HepG2 (cell line): Measurements from ENCODE around the gene CTNNA1. TPM values are rescaled to one million over a fixed set of nuclear protein-coding genes. Genes with fewer than 3 reads are reported as not detected.

Experiments used
- ATAC-seq: fragments of 200-7000 bp; cut with Tn5 transposase; 3 replicates; pipeline ENCODE4 v1.9.1; 2020; ENCODE audit warnings: mild to moderate bottlenecking, moderate library complexity
- BruUV-seq: library from RNA; stranded (reverse); fragments of 400-500 nt; replicated peaks from 2 replicates; lab custom pipeline; 2021; lab: Mats Ljungman, UMichigan
- CTCF ChIA-PET: fragments of 300-600 bp; formaldehyde crosslinking; extraction: SDS; loops from one replicate; lab custom pipeline; 2021; ENCODE audit warnings: low total read pairs, inconsistent platforms, low intra/inter-chr PET ratio; lab: Yijun Ruan, JAX
- POLR2A ChIA-PET: fragments of 350-600 bp; sonication (Branson Sonifier 250); formaldehyde crosslinking; loops from one replicate; lab custom pipeline; 2020; ENCODE audit warnings: antibody characterized with exemption, inconsistent platforms; lab: Yijun Ruan, JAX
- DNase-seq: peaks from one replicate; pipeline ENCODE4 v3.0.0-alpha.2; 2015; ENCODE audit warnings: low spot score
- FAIRE-seq: peaks from 3 replicates; lab custom pipeline; 2011; peaks lifted over from hg19 to GRCh38; lab: Jason Lieb, UNC
- H2AFZ ChIP-seq: one replicate; pipeline ENCODE4 v1.6.1; 2011; ENCODE audit warnings: low read length, inconsistent platforms
- H3K27ac ChIP-seq: fragments of 300-600 bp; 3 replicates; pipeline ENCODE4 v1.8.0; 2011; ENCODE audit warnings: mixed run types, mild to moderate bottlenecking, mixed read lengths, low read length, inconsistent platforms; ENCODE audit not compliant: insufficient read depth; ENCODE audit errors: extremely low read length
- H3K27me3 ChIP-seq, 2 experiments: fragments of 200-600 bp in 1 of 2; 2 replicates in 1 of 2; 3 replicates in 1 of 2; pipeline versions ENCODE4 v1.6.0 to v1.8.0; 2011; ENCODE audit warnings: low read length in 2 of 2, mild to moderate bottlenecking in 2 of 2, moderate library complexity in 2 of 2, inconsistent platforms in 1 of 2; ENCODE audit not compliant: insufficient read depth in 2 of 2, control insufficient read depth in 1 of 2
- H3K36me3 ChIP-seq, 2 experiments: fragments of 200-600 bp in 1 of 2; replicated peaks in 1 of 2; 2 replicates in 1 of 2; 3 replicates in 1 of 2; pipeline versions ENCODE4 v1.5.1 to v1.8.0; 2011; ENCODE audit warnings: low read length in 2 of 2, inconsistent platforms in 1 of 2; ENCODE audit not compliant: insufficient read depth in 2 of 2, control insufficient read depth in 1 of 2
- H3K4me1 ChIP-seq: 2 replicates; pipeline ENCODE4 v1.5.1; 2012; ENCODE audit warnings: low read length, inconsistent platforms; ENCODE audit not compliant: insufficient read depth
- H3K4me2 ChIP-seq: 2 replicates; pipeline ENCODE4 v1.6.0; 2011; ENCODE audit warnings: low read depth, low read length, inconsistent platforms
- H3K4me3 ChIP-seq, 3 experiments: fragments of 200-600 bp in 1 of 3; sonication (generic), shearing (Covaris generic) in 1 of 3; replicated peaks in 1 of 3; 2 replicates each; pipeline ENCODE4 v1.5.1; 2011 to 2016; ENCODE audit warnings: low read length in 3 of 3, inconsistent platforms in 2 of 3, low read depth in 2 of 3, mild to moderate bottlenecking in 2 of 3, control low read depth in 1 of 3, mixed read lengths in 1 of 3; ENCODE audit not compliant: insufficient read depth in 1 of 3
- H3K79me2 ChIP-seq: one replicate; pipeline ENCODE4 v1.6.1; 2011; ENCODE audit warnings: low read length, inconsistent platforms; ENCODE audit not compliant: insufficient read depth
- H3K9ac ChIP-seq: 2 replicates; pipeline ENCODE4 v1.6.0; 2011; ENCODE audit warnings: mild to moderate bottlenecking, low read depth, low read length, inconsistent platforms; ENCODE audit not compliant: insufficient read depth
- H3K9me3 ChIP-seq: 2 replicates; pipeline ENCODE4 v1.5.1; 2012; ENCODE audit warnings: mild to moderate bottlenecking, low read length
- H4K20me1 ChIP-seq: 2 replicates; pipeline ENCODE4 v1.6.0; 2011; ENCODE audit warnings: inconsistent platforms, mild to moderate bottlenecking, low read length, moderate library complexity; ENCODE audit not compliant: insufficient read depth
- FOXA1 ChIP-seq, 2 experiments: fragments of 450-650 bp in 1 of 2; sonication (generic) in 1 of 2; formaldehyde crosslinking in 1 of 2; IDR thresholded peaks; 2 replicates each; pipeline versions ENCODE4 v1.4.0 to v1.6.1; 2016 to 2020; ENCODE audit warnings: missing genetic modification reagents in 1 of 2
- HOXA7 ChIP-seq: sonication (generic); formaldehyde crosslinking; IDR thresholded peaks from 2 replicates; pipeline ENCODE4 v1.8.1; 2022; ENCODE audit warnings: mild to moderate bottlenecking, missing genetic modification reagents, moderate library complexity
- KDM2A ChIP-seq: sonication (generic); formaldehyde crosslinking; IDR thresholded peaks from 2 replicates; pipeline ENCODE4 v1.4.0; 2020; ENCODE audit warnings: low read depth, missing genetic modification reagents, borderline replicate concordance
- NBN ChIP-seq: fragments of 450-650 bp; conservative IDR thresholded peaks from 2 replicates; pipeline ENCODE4 v1.6.1; 2017
- NCOR1 ChIP-seq: fragments of 200-600 bp; sonication (generic); IDR thresholded peaks from 2 replicates; pipeline ENCODE4 v1.7.0; 2017; ENCODE audit warnings: antibody characterized with exemption, low read length, borderline replicate concordance
- STAG1 ChIP-seq: sonication (generic); formaldehyde crosslinking; IDR thresholded peaks from 2 replicates; pipeline ENCODE4 v1.4.0; 2020; ENCODE audit warnings: missing genetic modification reagents
- ZBTB1 ChIP-seq: sonication (generic); formaldehyde crosslinking; IDR thresholded peaks from 2 replicates; pipeline ENCODE4 v1.4.0; 2020; ENCODE audit warnings: missing genetic modification reagents, borderline replicate concordance
- ZGPAT ChIP-seq: IDR thresholded peaks from 2 replicates; pipeline ENCODE4 v1.6.1; 2016; ENCODE audit warnings: mild to moderate bottlenecking
- ZNF337 ChIP-seq: sonication (generic); formaldehyde crosslinking; IDR thresholded peaks from 2 replicates; pipeline ENCODE4 v1.5.1; 2020; ENCODE audit warnings: missing genetic modification reagents, low read depth, mild to moderate bottlenecking, borderline replicate concordance
- ZNF362 ChIP-seq: sonication (generic); formaldehyde crosslinking; IDR thresholded peaks from 2 replicates; pipeline ENCODE4 v1.4.0; 2020; ENCODE audit warnings: missing genetic modification reagents, mild to moderate bottlenecking, borderline replicate concordance
- ZNF616 ChIP-seq: sonication (generic); formaldehyde crosslinking; IDR thresholded peaks from 2 replicates; pipeline ENCODE4 v1.5.0; 2020; ENCODE audit warnings: low read depth, mild to moderate bottlenecking, missing genetic modification reagents
- WGBS: methylation state at CpG from one replicate; pipeline ENCODE4 v1.1.6; 2017; ENCODE audit warnings: low lambda C conversion rate; 5-methylcytosine and 5-hydroxymethylcytosine counted together
- in situ Hi-C: cut with HindIII; loops from 2 replicates; pipeline ENCODE4 v1.10.0; 2017; ENCODE audit warnings: low pct_unique_long_range_greater_than_20kb; ENCODE audit not compliant: extremely low pct_ligation_motif_present
- intact Hi-C: fragments of 100-400 bp; cut with micrococcal nuclease; formaldehyde crosslinking; loops from one replicate; pipeline ENCODE4 v1.10.0; 2022; ENCODE audit not compliant: unreplicated experiment
- polyA plus RNA-seq, 8 experiments: library from polyadenylated mRNA; depleted of rRNA in 3 of 8; stranded (reverse) in 7 of 8; unstranded in 1 of 8; fragments of >200 nt; fragmentation: Illumina TruSeq in 4 of 8; extraction: Trizol in 4 of 8; gene quantifications; 2 replicates each; pipeline versions ENCODE4 v1.2.1 to v1.2.3, GENCODE V29; 2011 to 2016; ENCODE audit warnings: low read depth in 4 of 8, missing spikeins in 1 of 8, mixed read lengths in 1 of 8; ENCODE audit not compliant: insufficient read depth in 1 of 8
- total RNA-seq, 5 experiments: library from RNA; depleted of rRNA; stranded (reverse); fragments of >200 nt; fragmentation: Illumina TruSeq; extraction: Trizol; gene quantifications; 2 replicates each; pipeline ENCODE4 v1.2.3, GENCODE V29; 2016; ENCODE audit warnings: low read depth in 1 of 5

Gene CTNNA1
- total and polyA plus RNA-seq, 2 of the 13 experiments (the other 11 are each of a cell fraction or from before 2014, with no cell fraction given), result 66.8 to 162 TPM

GRCh38 chr5:138824516-138824915, 71.3 kb downstream of the CTNNA1 start (continued):
- TF ChIP-seq NCOR1, result no peak
- no peak for TF ChIP-seq ZNF337 (CRISPR knock-in tag)
- no peak for TF ChIP-seq KDM2A (CRISPR knock-in tag)
- no peak for TF ChIP-seq HOXA7 (CRISPR knock-in tag)
- no peak for TF ChIP-seq ZGPAT (CRISPR knock-in tag)
- TF ChIP-seq, all 625 proteins: peak for 0

- ChIA-PET POLR2A (interaction anchor here (1.3 kb wide), 1 partner anchor 373 kb away, joined by 3 read pairs; the partner anchor contains the start of gene SIL1), CTCF (no interaction called here)
- Histone ChIP-seq H3K27ac (no peak overlapping the region), H3K36me3 (peaks cover 11 to 50% of the 10 kb centered on the region in 2 experiments), H3K9ac (no peak overlapping the region), H4K20me1 (peaks cover 13% of the 10 kb centered on the region), H3K9me3 (no peaks in the 10 kb centered on the region), H3K27me3 (no peaks in the 10 kb centered on the region), H3K4me3 (no peak overlapping the region), H2AFZ (no peak overlapping the region), H3K4me2 (no peak overlapping the region), H3K4me1 (no peaks in the 10 kb centered on the region), H3K79me2 (peaks cover 8% of the 10 kb centered on the region)
- intact Hi-C loops (no loop called here), in situ Hi-C loops (loop anchor here (10.0 kb wide), 1 partner anchor 440 kb away; no protein-coding TSS in a partner anchor)
- 77% methylated on average over 5 of the region's 5 CpGs for WGBS
- ATAC-seq (peak; percentile 55; the same call in 2 of the 3 replicates), DNase-seq (peak; percentile 7), FAIRE-seq (no peak)
- TF ChIP-seq FOXA1 (IDR thresholded peaks at IDR 0.05) (no peak), FOXA1 (CRISPR knock-in tag; IDR thresholded peaks at IDR 0.05) (0 out of 2 replicates have a peak, but pooled peaks have one; percentile 16), STAG1 (CRISPR knock-in tag) (0 out of 2 replicates have a peak, but pooled peaks have one; percentile 4), ZNF616 (no peak), ZNF362 (CRISPR knock-in tag) (peak; percentile 76), NBN (no peak), ZBTB1 (no peak)
- BruUV-seq, result no TSS peak
Observed at GRCh38 chr5:138824924-138825863, 72.0 kb downstream of the CTNNA1 start.
